ENCODE data around the gene ARAP3.

The ARAP3 gene

GRCh38 chr5:141680751-141681201 lies 1.3 kb downstream of the ARAP3 start:
- peak overlapping the region; percentile 25 for H3K4me3 ChIP-seq (ENCODE audit: low read length)
- no peak for DNase-seq (ENCODE audit: low read depth)
- TF ChIP-seq CTCF (conservative IDR thresholded peaks at IDR 0.05; ENCODE audit: low read depth, low read length): no peak

- DNase-seq (ENCODE audit: low read depth): no peak
- no peak overlapping the region for H3K4me3 ChIP-seq (ENCODE audit: low read length)
- no peak for TF ChIP-seq CTCF (conservative IDR thresholded peaks at IDR 0.05; ENCODE audit: low read depth, low read length)
These were observed 1.9 kb downstream of the ARAP3 start for GRCh38 chr5:141680178-141680577.

GRCh38 chr5:141677415-141677814 lies 4.6 kb downstream of the ARAP3 start:
- DNase-seq (ENCODE audit: low read depth): no peak
- no peak overlapping the region for H3K4me3 ChIP-seq (ENCODE audit: low read length)
- TF ChIP-seq CTCF (conservative IDR thresholded peaks at IDR 0.05; ENCODE audit: low read depth, low read length): peak; percentile 45

GRCh38 chr5:141675672-141676071 lies 6.4 kb downstream of the ARAP3 start:
- TF ChIP-seq CTCF (conservative IDR thresholded peaks at IDR 0.05; ENCODE audit: low read depth, low read length): no peak
- no peak for DNase-seq (ENCODE audit: low read depth)
- H3K4me3 ChIP-seq (ENCODE audit: low read length): no peak overlapping the region

GRCh38 chr5:141674747-141675146 lies 7.3 kb downstream of the ARAP3 start:
- no peak overlapping the region for H3K4me3 ChIP-seq (ENCODE audit: low read length)
- TF ChIP-seq CTCF (conservative IDR thresholded peaks at IDR 0.05; ENCODE audit: low read depth, low read length): no peak
- DNase-seq (ENCODE audit: low read depth): no peak

- no peak overlapping the region for H3K4me3 ChIP-seq (ENCODE audit: low read length)
- no peak for TF ChIP-seq CTCF (conservative IDR thresholded peaks at IDR 0.05; ENCODE audit: low read depth, low read length)
- no peak for DNase-seq (ENCODE audit: low read depth)
These were observed 8.9 kb downstream of the ARAP3 start for GRCh38 chr5:141672841-141673813.
